Dermis microvascular lymphatic vessel endothelial cell (primary cell): ENCODE data around the gene COL13A1. TPM values are rescaled to one million over a fixed set of nuclear protein-coding genes. Genes with fewer than 3 reads are reported as not detected.

Source experiments
- DNase-seq, 2 donors: peaks; one replicate each; pipeline versions ENCODE4 v3.0.0 to v3.0.0-alpha.2; 2010; ENCODE audit warnings: low read depth in 2 of 2
- total RNA-seq: library from RNA; depleted of rRNA; stranded (reverse); fragments of >200 nt; gene quantifications from 2 replicates; pipeline ENCODE4 v1.2.1, GENCODE V29; 2014

The COL13A1 gene
- total RNA-seq = 0.76 and 4.7 TPM in 2 replicates

DNA sequence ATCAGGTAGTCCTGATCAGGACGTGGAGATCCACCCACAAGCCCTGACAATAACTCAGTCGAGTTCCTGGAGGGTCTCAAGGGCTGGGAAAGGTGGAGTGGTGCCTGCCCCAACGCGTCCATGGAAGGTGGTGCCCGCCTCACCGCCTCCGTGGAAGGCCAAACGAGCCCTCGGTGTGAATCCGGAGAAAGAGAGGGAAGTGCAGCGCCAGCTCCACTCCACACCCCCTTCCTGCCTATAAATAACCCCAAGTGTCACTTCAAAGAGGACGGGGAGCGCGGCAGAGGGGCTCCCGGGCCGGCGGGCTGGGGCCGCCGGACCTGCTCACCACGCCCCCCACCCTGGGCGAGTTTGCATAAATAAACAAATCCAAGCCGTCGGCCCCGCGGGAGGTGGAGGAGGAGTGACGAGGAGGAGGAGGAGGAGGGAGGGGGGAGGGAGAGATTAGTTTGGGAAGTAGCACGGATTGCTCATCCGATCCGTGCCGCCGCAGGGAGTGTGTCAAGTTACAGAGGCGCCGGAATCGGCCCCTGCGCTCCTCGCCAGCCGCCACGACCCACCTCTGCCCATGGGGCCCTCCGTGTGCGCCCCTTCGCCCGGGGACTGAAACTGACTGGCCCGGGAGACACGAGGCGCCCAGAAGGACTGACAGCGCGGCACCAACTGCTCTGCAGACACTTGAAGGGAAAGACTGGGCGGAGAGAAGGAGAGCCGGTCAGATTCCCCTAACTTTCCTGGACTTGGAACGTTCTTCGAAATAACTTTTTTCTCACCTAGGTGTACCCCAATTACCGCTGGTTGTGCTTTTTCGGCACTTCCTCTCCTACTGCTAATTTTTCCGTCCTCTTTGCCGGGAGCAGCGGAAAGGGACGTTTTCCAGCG, at the start of gene COL13A1:
Gene COL13A1 (plus strand): TSS at position 473 of the 882 bp plus-strand sequence. CDS start 518 bp downstream, outside the sequence.
- peak in 1 of 2 donors; percentile 63 for DNase-seq

DNA sequence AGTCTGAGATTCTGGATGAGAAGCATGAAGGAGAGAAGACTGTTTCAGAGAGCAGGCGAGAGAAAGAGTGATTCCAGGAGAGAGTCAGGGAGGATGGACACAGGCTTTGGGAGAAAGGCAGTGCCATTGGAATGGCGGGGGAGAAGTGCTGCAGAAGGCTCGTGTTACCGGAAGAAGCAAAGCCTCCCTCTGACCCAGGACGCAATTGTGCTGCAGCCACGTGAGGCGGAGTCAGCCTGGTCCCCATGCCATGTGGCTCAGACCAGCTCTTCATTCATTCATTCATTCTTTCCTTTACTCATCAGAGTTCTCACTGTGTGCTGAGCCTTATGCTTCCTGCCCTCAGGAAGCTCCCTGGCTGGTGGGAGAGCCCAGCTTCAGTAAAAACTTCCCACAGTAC, 49.2 kb upstream of the COL13A1 start:
- no peak for DNase-seq

DNA sequence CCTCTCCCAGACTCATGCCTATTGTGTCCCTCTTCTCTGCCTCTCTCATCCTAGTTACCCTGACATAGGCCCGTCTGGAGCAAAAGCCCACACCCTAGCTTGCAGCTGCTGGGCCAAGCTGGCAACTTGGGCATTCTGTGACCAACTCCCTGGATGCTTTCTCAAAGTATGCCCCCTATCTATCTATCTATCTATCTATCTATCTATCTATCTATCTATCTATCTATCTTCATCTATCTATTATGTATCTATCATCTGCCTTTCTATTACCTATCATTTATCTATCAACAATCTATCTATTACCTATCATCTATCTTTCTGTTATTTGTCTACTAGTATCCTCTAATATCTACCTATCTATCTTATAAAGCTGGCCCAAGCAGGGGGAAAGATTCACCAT, 45.4 kb upstream of the COL13A1 start:
- DNase-seq = no peak

DNA sequence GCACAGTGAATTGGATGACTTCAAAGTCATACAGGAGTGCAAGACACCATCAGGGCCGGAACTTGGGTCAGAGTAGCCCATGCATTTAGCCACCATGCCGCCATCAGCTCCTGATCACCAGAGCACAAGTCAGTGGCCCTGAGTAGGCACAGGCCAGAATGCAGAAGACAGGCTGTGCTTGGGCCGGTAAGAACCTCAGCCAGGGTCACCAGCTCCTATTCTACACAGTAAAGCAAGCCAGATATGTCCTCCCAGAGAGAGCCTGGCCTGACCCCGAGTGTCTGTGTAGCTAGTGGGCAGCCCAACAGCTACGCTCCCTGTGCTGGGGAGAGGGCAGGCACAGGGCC, 44.5 kb upstream of the COL13A1 start:
- no peak for DNase-seq

DNA sequence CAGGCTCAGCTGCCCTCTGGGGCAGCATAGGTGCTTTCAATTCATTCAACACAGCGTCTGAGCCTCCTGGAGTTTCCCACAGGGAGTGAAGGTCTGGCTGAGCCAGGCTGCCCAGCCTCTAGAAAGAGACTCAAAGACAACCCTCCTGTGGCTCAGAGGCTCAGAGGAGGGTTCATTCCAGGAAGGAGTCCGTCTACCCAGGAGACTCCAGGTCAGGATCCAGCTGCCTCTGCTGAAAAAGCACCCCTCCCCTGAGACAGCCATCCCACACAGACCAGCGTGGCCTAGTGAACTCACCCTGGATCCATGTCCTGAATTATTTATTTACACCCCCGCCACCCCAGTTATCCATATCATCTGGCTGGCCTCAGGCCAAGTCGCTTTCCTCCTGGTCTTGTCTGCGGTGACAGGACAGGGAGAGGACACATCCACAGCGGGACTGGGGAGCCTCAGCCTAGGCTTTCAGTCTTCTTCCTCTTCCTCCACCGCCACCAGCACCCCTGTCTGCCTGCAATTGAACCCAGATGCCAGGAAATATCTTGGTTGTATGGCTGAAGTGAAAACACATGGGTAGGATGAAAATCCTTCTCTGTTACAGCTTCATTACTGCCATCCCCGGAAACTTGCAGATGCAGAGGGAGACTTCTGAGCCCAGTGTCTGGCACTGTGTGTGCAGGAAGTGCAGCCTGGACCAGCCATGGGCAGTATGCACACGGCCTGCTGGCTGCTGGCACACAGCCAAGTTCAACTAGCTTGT, 44.0 kb upstream of the COL13A1 start:
- DNase-seq = peak; percentile 20 to 66

DNA sequence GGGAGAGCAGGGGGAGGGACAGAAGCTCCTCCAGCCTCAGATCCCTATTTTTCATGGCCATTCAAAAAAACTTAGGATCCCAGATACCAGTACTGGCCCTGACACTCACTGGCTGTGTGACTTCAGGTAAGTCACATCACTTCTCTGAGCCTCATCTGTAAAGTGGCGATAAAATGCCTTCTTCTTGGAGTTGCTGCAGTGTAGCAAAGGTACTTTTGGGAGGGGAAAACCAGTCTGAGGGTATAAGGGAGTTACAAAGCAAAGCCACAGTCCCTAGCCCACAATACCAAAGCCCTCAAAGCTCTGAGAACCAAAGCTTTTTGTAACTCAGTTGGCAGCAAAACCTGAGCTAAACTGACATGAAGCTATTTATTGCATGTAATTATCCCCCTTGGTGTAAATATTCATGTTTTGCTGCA, 43.4 kb upstream of the COL13A1 start:
- no peak for DNase-seq

DNA sequence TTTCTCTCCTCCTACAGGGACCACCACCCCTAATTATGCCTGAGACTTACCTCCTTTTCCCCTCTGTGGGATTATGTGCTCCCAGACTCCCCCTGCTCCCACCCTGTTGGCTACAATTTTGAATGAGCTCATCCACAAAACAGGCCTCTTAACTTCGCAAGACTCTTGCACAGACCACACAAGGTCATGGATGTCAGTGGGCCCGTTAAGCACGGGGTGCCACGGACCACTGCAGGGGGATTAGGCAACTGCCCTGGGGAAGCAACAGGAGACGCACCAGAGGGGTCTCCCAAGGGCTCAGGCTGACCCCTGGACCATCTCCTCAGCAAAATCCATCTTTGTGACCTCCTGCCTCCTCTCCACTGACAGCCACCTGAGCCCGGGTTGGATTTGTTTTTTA, 42.1 kb upstream of the COL13A1 start:
- DNase-seq = no peak

DNA sequence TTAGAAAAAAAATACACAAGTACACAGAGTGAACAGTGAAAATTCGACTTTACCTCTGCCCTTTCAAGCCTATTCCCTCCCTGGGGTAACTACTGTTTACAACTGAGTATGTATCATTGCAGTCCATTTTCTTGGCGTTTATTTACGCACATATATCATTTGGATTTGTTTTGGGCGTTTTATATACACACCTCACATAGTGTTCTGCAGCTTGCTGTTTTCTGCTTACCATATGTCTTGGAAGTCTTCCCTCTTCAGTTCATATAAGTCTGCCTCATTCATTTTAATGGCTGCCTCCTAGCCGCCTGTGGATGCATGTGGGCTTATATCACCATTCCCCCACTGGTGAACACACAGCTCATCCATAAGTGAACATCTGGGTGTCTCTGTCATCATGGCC, 41.6 kb upstream of the COL13A1 start:
- no peak for DNase-seq

DNA sequence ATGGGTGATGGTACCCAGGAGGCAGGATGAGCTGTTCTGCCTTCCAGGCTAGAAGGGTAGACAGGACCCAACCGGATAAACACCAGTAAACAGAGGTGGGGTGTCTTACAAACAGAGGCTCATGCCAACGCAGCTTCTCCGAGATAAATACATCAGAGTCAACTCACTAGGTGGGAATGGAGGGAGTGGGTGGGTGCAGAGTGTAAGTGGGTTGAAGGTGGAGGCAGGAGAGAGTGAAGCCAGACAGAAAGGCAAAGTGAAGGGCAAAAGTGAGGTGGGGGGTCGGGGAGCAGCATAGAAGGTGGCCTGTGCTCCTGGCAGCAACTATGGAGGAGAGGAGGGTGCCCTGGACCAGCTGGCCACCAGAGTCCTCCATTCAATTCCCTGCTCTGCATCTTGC, 40.4 kb upstream of the COL13A1 start:
- DNase-seq = no peak

DNA sequence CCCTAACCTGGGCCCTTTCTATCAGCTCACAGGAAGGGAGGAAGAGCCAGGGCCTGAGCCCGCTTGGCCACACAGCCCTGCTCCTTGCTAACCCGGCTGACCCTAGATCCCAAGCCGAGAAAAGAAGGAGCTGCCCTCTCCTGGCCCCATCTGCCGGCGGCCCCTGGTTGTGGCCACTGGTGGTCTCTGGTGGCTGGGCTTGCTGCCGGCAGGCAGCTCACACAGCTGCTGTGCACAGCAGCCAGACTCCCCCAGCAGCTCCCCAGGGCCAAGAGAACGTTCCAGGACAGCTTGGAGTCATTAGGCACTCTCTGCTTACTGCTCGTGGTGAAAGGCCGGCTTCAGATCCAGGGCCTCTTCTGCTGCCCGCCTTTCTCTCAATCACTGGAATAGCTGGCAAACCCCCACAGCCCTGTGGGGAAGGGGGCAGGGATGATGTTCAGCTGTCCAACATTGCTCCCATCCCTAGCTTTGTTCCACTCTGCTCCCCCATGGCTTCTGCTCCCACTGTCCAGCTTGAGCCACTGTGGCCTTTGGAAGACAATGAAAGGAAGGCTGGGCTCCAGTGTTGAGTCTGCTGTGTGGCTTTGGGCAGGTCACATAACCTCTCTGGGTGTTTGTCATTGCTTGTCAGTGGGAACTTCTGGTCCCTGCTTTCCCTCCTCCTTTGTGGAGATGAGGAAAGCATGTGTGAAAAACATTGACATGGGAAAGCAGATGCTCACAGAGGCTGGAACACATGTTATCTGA, 35.4 kb upstream of the COL13A1 start:
- no peak for DNase-seq

DNA sequence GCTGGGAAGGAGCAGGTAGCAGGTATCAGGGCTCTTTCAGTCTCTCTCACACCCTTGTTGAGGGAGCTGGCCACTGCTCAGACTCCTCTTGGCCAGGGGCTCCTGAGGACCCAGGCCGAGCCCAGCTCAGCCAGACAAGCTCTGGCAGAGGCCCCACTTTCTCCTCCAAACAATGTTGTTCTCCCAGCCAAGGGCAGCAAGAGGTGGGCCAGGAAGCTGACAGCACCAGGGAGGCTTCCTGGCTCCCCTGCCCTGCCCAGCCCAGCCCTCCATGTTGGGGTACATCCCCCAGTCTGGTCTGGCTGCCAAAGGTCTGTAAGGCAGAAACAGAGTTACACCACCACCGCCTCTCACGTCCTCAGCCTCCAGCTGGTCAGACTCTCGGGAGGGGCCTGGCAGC, 33.9 kb upstream of the COL13A1 start:
- no peak for DNase-seq

DNA sequence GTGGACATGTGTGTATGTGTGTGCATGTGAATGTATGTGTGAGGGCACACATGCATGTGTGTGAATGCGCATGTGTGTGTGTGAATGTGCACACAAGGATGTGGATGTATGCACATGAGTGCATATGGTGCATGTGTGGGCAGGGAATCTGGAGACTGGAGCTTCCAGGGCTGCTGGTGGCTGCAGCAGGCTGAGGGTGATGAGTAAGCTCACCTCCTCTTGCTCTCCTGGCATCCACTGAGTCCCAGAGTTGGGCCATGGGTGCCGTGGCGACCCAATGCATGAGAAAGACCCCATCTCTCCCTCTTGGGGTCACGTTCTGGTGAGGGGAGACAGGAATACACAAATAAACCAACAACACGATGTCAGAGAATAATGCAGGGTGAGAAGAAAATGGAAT, 33.3 kb upstream of the COL13A1 start:
- DNase-seq = no peak

DNA sequence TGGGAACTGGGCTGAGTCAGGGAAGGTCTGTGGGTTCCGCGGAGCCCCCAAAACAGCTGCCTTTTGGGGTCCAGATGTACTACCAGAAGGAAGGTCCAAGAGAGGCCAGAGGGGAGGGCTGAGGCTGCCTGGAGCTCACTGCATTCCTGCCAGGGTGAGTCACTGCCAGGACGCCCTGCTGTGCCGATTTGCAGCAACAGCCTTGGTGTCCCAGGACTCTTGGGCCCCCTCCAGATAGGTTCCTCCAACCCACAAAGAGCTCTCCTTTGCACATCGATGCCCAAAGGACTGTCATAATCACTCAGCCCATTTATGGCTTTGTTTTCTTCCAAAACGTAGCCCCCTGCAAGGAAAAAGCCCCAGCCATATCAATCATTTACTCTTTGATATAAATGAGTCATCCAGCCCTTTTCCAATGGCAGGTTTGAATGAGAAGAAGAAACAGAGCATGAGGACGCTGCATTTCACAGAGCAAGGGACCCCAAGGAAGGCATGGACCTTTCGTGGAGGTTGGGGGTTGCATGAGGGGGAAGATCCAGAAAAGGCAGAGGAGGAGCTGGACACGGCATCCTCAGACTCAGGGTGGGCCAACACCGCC, 32.2 kb upstream of the COL13A1 start:
- peak in 1 of 2 donors; percentile 53 for DNase-seq

DNA sequence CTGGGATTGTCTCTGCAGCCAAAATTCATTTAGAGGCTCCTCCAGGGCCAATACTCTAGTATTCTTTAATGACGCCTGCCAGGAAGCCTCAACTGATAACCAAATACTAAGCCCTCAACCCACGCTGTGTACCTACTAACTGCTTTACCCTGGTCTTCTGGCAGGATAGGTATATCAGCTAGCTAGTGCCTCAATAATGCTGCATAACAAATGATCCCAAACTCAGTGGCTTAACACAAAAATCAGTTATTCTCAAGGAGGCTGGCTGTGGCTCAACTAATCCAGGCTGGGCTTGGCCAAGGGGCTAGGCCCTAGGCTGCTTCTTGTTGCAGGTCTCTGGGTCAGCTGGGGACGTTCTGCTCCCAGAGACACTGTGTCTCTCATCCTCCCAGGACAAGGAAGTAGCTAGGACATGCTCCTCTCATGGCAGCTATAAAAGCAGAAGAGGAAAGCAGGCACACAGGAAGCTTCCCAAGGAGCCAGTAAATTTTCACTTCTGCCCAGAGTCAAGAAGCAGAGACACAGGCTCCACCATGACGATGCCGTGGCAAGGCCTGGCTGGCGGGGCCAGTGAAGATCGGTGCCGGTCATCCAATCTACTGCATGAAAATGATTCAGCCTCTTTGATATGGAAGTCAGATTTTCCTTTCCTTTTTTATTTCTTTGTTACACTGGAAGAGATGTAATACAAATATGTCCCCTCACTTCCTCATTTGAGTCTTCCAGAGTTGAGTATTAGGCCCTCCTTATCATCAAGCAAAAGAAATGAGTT, 28.6 kb upstream of the COL13A1 start:
- no peak for DNase-seq

DNA sequence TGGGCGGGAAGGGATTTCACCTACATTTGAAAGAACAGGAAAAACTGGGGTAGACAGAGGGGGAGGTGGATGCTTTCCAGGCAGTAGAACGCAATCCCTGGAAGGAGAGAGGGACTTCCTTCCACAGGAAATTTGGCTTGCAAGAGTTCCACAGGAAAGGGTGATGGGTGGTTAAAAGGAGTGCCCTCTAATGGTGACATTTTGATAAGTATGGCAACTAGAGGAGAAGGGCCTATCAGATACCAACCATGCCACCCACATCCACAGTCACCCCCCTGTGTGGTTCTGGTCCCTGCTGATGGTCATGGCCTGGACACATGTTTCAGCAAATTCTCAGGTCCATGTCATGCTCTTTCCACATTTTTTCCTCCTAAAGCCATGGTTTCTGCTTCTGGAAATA, 27.1 kb upstream of the COL13A1 start:
- no peak for DNase-seq

DNA sequence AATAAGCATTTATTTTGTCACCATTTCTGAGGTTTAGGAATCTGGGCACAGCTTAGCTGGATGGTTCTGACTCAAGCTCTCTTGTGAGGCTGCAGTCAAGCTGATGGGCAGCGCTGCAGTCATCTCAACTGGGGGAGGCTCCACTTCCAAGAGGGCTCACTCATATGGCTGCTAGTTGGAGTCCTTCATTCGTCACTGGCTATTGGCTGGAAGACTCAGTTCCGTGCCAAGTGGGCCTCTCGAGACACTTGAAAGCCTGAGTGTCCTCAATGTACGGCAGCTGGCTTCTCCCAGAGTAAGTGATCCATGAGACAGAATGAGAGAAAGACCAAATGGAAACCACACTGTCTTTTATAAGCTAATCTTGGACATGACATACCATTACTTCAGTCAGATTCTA, 21.6 kb upstream of the COL13A1 start:
- DNase-seq = no peak

DNA sequence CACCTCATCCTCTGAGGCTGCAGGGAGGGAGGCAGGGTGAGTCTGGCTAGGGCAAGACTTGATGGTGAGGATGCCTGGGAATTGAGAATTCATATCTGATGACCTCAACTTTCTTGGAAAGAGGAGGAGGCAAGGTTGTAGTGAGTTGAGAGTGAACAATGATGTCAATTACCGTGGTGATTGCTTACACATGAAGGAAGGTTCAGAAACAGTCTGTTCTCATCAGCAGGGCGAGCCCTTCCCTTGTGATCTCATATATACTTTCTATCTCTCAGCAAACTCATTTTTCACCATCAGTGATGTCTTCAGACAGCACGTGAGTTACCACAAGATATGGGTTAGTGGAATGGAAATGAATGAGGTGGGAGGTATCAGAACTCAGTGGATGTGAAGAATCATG, 20.1 kb upstream of the COL13A1 start:
- DNase-seq = no peak

DNA sequence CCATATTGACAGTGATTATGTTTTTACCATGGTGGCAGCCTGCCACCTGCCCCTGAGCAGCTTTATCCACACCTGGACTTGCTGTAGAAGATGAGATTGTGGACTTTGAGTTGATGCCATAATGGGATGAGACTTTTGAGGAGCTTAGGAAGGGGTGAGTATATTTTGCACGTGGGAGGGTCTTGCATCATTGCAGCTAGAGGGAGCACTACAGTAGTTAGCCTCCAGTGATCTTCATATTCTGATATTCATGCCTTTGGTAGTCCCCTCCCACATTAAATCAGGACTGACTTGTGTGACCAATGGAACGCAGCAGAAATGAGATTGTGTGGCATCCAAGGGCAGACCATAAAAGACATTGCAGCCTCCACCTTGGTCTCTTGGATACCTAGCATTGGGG, 18.2 kb upstream of the COL13A1 start:
- DNase-seq = no peak

DNA sequence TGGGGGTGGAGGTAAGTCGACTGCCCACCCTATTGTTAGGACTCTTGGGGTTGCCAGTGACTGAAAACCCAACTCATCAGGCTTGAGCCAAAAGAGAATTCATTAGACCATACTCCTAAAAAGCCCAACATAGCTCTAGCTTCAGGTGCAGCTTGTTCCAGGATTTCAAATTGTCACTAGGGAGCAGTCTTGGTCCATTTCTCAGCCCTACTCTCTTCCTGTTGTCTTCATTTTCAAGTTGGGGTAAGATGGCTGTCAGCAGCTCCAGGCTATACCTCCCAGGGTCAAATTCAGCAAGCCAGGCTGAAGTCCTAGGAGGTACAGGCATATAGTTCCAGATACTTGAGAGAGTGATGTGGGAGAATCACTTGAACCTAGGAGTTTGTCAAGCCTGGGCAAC, 14.9 kb upstream of the COL13A1 start:
- peak; percentile 35 to 46 for DNase-seq

DNA sequence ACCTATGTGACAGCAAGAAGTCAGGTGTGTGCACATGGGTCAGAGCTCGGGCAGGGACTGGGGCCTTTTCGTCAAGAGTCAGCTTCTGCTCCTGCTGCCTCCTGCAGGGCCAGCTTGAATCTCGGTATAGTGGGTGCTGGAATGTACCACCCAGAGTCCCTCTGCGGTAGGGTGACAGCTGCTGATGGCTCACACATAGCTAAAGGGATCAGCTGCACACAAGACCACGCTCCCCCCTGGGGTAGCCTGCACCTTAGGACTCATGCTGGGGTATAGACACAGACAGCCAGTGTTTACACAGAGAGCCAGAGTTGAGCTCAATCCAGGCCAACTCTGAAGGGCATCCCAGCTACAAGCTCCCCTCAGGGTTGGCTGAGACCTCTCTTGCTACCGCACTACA, 14.0 kb upstream of the COL13A1 start:
- DNase-seq = no peak

DNA sequence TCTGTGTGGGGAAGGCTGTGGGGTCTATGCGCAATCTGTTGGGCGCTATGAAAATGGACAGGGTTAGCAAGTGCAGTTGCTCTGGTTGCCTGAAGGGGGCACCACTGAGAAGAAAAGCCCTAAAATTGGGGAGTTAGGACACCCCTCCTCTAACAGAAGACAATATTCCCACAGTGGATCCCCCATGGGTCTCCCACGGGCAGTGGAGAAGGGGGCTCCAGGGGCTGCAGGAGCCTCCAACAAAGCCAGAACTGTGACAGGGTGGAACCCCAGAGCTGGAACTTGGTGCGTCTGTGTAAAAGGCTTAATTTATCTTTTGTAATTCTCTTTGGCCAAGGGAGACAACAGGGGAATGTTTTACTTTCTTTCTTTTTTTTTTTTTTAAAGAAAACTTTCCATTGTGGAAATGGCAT, 12.5 kb upstream of the COL13A1 start:
- no peak for DNase-seq
